SK-N-SH treated with all-trans-retinoic acid at 6 μM for 48 hours (cell line): ENCODE data around the gene P2RY6.

Source experiments
- ATAC-seq: fragments of 200-7000 bp; cut with Tn5 transposase; 3 replicates; pipeline ENCODE4 v1.9.1; 2020; ENCODE audit warnings: mild to moderate bottlenecking, moderate library complexity
- CREB5 ChIP-seq: fragments of 250-450 bp; sonication (Bioruptor Pico); IDR thresholded peaks from 2 replicates; pipeline ENCODE4 v1.5.1; 2020; ENCODE audit warnings: low read depth, mild to moderate bottlenecking, moderate library complexity
- CSRNP3 ChIP-seq: fragments of 250-450 bp; sonication (Bioruptor Pico); IDR thresholded peaks from 2 replicates; pipeline ENCODE4 v1.5.1; 2021; ENCODE audit warnings: mild to moderate bottlenecking, moderate library complexity
- ISL1 ChIP-seq: fragments of 250-450 bp; sonication (Bioruptor Pico); IDR thresholded peaks from 2 replicates; pipeline ENCODE4 v2.1.2; 2022; ENCODE audit warnings: mild to moderate bottlenecking, moderate library complexity
- PATZ1 ChIP-seq: fragments of 250-450 bp; sonication (Bioruptor Pico); IDR thresholded peaks from 2 replicates; pipeline ENCODE4 v1.8.0; 2020; ENCODE audit warnings: mild to moderate bottlenecking, moderate library complexity, borderline replicate concordance
- PPARA ChIP-seq: fragments of 250-450 bp; sonication (Bioruptor Pico); IDR thresholded peaks from 2 replicates; pipeline ENCODE4 v1.5.0; 2020; ENCODE audit warnings: mild to moderate bottlenecking, borderline replicate concordance
- SNAI2 ChIP-seq: fragments of 250-450 bp; sonication (Bioruptor Pico); IDR thresholded peaks from 2 replicates; pipeline ENCODE4 v1.5.0; 2020; ENCODE audit warnings: mild to moderate bottlenecking, moderate library complexity
- TCF4 ChIP-seq: fragments of 250-450 bp; sonication (Bioruptor Pico); IDR thresholded peaks from 2 replicates; pipeline ENCODE4 v1.8.0; 2021; ENCODE audit warnings: mild to moderate bottlenecking, moderate library complexity, borderline replicate concordance
- TSHZ2 ChIP-seq: fragments of 250-450 bp; sonication (Bioruptor Pico); IDR thresholded peaks from 2 replicates; pipeline ENCODE4 v1.5.0; 2020; ENCODE audit warnings: mild to moderate bottlenecking, moderate library complexity
- ZFP3 ChIP-seq: fragments of 250-450 bp; sonication (Bioruptor Pico); IDR thresholded peaks from 2 replicates; pipeline ENCODE4 v1.5.0; 2020; ENCODE audit warnings: mild to moderate bottlenecking, moderate library complexity
- ZNF565 ChIP-seq: fragments of 450-650 bp; formaldehyde crosslinking; conservative IDR thresholded peaks from 2 replicates; pipeline ENCODE4 v1.5.0; 2020; ENCODE audit warnings: low read depth, mild to moderate bottlenecking, moderate library complexity
- ZNF70 ChIP-seq: fragments of 450-650 bp; formaldehyde crosslinking; IDR thresholded peaks from 2 replicates; pipeline ENCODE4 v1.5.0; 2020; ENCODE audit warnings: mild to moderate bottlenecking, moderate library complexity

Gene P2RY6

GRCh38 chr11:73333640-73334383 is 61.7 kb downstream of the P2RY6 start:
- ATAC-seq = no peak; the same call in 2 of the 3 replicates
- TF ChIP-seq TSHZ2 = no peak
- peak; percentile 52; the same call in 1 of the 2 replicates for TF ChIP-seq ZNF70 (CRISPR knock-in tag)
- TF ChIP-seq ISL1 (CRISPR knock-in tag) = no peak
- no peak for TF ChIP-seq ZNF565 (CRISPR knock-in tag)

- 0 out of 2 replicates have a peak, but pooled peaks have one; percentile 22 for TF ChIP-seq SNAI2
- 0 out of 2 replicates have a peak, but pooled peaks have one; percentile 10 for TF ChIP-seq ISL1 (CRISPR knock-in tag)
- TF ChIP-seq CREB5 (CRISPR knock-in tag) = no peak
- TF ChIP-seq TCF4 (CRISPR knock-in tag) = peak; percentile 50; the same call in 1 of the 2 replicates
- TF ChIP-seq PATZ1 (CRISPR knock-in tag) = peak; percentile 54; the same call in 1 of the 2 replicates
- TF ChIP-seq CSRNP3 = no peak
- peak; percentile 75 for ATAC-seq
Observed at GRCh38 chr11:73334384-73335203, 62.5 kb downstream of the P2RY6 start.

GRCh38 chr11:73335204-73335923 is 63.2 kb downstream of the P2RY6 start:
- ATAC-seq = peak; percentile 68
- TF ChIP-seq TCF4 (CRISPR knock-in tag) = peak; percentile 52; the same call in 1 of the 2 replicates
- no peak for TF ChIP-seq PPARA (CRISPR knock-in tag)
- no peak for TF ChIP-seq ZFP3 (CRISPR knock-in tag)

GRCh38 chr11:73337846-73338245 is 65.7 kb downstream of the P2RY6 start:
- ATAC-seq = no peak
- TF ChIP-seq ISL1 (CRISPR knock-in tag) (no peak), TCF4 (CRISPR knock-in tag) (no peak), PATZ1 (CRISPR knock-in tag) (no peak), PPARA (CRISPR knock-in tag) (no peak)
